Activated B cell treated with CpG ODN at 0.5 μM for 24 hours (primary cell): Measurements from ENCODE around the gene SYPL2. TPM values are rescaled to one million over a fixed set of nuclear protein-coding genes. Genes with fewer than 3 reads are reported as not detected.

Experiments used
- ATAC-seq: fragments of 200-7000 bp; cut with Tn5 transposase; one replicate; pipeline ENCODE4 v1.10.0; 2021; ENCODE audit warnings: low read depth, mild to moderate bottlenecking, moderate library complexity
- CTCF ChIA-PET: fragments of 350-600 bp; sonication (Branson Sonifier 250); formaldehyde crosslinking; loops from one replicate; lab custom pipeline; 2021; ENCODE audit warnings: antibody characterized with exemption; lab: Charles Lee
- POLR2A ChIA-PET: fragments of 350-600 bp; sonication (Branson Sonifier 250); formaldehyde crosslinking; loops from one replicate; lab custom pipeline; 2021; ENCODE audit warnings: antibody characterized with exemption; lab: Charles Lee
- DNase-seq: peaks from one replicate; pipeline ENCODE4 v3.0.0; 2022
- H3K27ac Mint-ChIP-seq: one replicate; pipeline ENCODE4 v1.8.0; 2020; ENCODE audit warnings: mixed read lengths
- H3K27me3 Mint-ChIP-seq: one replicate; pipeline ENCODE4 v1.8.0; 2021; ENCODE audit warnings: mixed read lengths
- H3K36me3 Mint-ChIP-seq: one replicate; pipeline ENCODE4 v1.8.0; 2021; ENCODE audit warnings: low read depth, mixed read lengths
- H3K4me1 Mint-ChIP-seq: one replicate; pipeline ENCODE4 v1.8.0; 2021; ENCODE audit warnings: mixed read lengths
- H3K4me3 Mint-ChIP-seq: one replicate; pipeline ENCODE4 v1.8.0; 2020; ENCODE audit warnings: mild to moderate bottlenecking, mixed read lengths
- H3K9me3 Mint-ChIP-seq: one replicate; pipeline ENCODE4 v1.8.0; 2020; ENCODE audit warnings: mixed read lengths
- CTCF ChIP-seq: fragments of 200-600 bp; IDR thresholded peaks from one replicate; pipeline ENCODE4 v1.8.0; 2022; ENCODE audit warnings: antibody characterized with exemption, mild to moderate bottlenecking
- intact Hi-C: fragments of 100-400 bp; cut with micrococcal nuclease; formaldehyde crosslinking; loops from one replicate; pipeline ENCODE4 v1.15.1; 2024
- total RNA-seq: library from RNA; stranded (reverse); gene quantifications from 2 replicates; pipeline ENCODE4 v1.2.3, GENCODE V29; 2022

SYPL2 gene
- total RNA-seq, 1 donor from 2014 or later, result not detected

GRCh38 chr1:109531380-109531779 lies 65.0 kb downstream of the SYPL2 start:
- TF ChIP-seq CTCF, result no peak
- DNase-seq (no peak), ATAC-seq (no peak)
- no peak overlapping the region for H3K27ac Mint-ChIP-seq
- H3K36me3 Mint-ChIP-seq, result no peaks in the 10 kb centered on the region
- H3K9me3 Mint-ChIP-seq, result no peaks in the 10 kb centered on the region
- ChIA-PET CTCF (interaction anchor here (0.8 to 10.5 kb wide), 18 partner anchors 11 to 559 kb away, joined by 3 to 375 read pairs (median 8); partner anchors contain the start of genes AMIGO1, ATXN7L2, CYB561D1 and PSRC1), POLR2A (interaction anchor here (1.4 to 2.2 kb wide), 5 partner anchors 17 to 105 kb away, joined by 6 to 15 read pairs (median 12); partner anchors contain the start of genes ATXN7L2, CYB561D1, GNAI3 and PSMA5)
- intact Hi-C loops, result no loop called here
- H3K27me3 Mint-ChIP-seq, result no peaks in the 10 kb centered on the region
- H3K4me1 Mint-ChIP-seq, result peaks cover 11% of the 10 kb centered on the region
- no peak overlapping the region for H3K4me3 Mint-ChIP-seq

Other genes starting within 250 kb of the SYPL2 start
- 0.81 and 1.1 TPM in 2 replicates for gene CELSR2, start 217.0 kb upstream of the SYPL2 start, total RNA-seq
- 0.69 TPM in 1 of 2 replicates, not detected in the other for gene PSRC1, start 183.4 kb upstream of the SYPL2 start, total RNA-seq
- gene MYBPHL, start 159.5 kb upstream of the SYPL2 start, total RNA-seq, result not detected in 2 replicates
- 0.20 and 0.37 TPM in 2 replicates for gene SORT1, start 68.6 kb upstream of the SYPL2 start, total RNA-seq
- 105 and 125 TPM in 2 replicates for gene PSMA5, start 40.1 kb upstream of the SYPL2 start, total RNA-seq
- gene ATXN7L2, start 17.4 kb downstream of the SYPL2 start, total RNA-seq, result 7.5 and 9.0 TPM in 2 replicates
- gene CYB561D1, start 27.5 kb downstream of the SYPL2 start, total RNA-seq, result 17.1 and 18.1 TPM in 2 replicates
- 0.42 and 0.53 TPM in 2 replicates for gene AMIGO1, start 43.2 kb downstream of the SYPL2 start, total RNA-seq
- 0.15 TPM in 1 of 2 replicates, not detected in the other for gene GPR61, start 73.3 kb downstream of the SYPL2 start, total RNA-seq
- 7.5 and 8.4 TPM in 2 replicates for gene GNAI3, start 82.1 kb downstream of the SYPL2 start, total RNA-seq
- 0.71 TPM in 1 of 2 replicates, not detected in the other for gene GNAT2, start 153.1 kb downstream of the SYPL2 start, total RNA-seq
- 56.8 and 64.9 TPM in 2 replicates for gene AMPD2, start 153.3 kb downstream of the SYPL2 start, total RNA-seq
- gene GSTM4, start 189.6 kb downstream of the SYPL2 start, total RNA-seq, result 13.1 and 13.7 TPM in 2 replicates
- gene GSTM2, start 201.5 kb downstream of the SYPL2 start, total RNA-seq, result 9.2 and 11.0 TPM in 2 replicates
- 22.2 and 22.4 TPM in 2 replicates for gene GSTM1, start 221.3 kb downstream of the SYPL2 start, total RNA-seq
- gene GSTM5, start 245.7 kb downstream of the SYPL2 start, total RNA-seq, result 0.04 TPM in 1 of 2 replicates, not detected in the other